Mucosa of stomach (tissue), 1 donor: ENCODE measurements around the gene FILIP1L.

Experiments used
- H3K27me3 ChIP-seq: one replicate; pipeline ENCODE4 v1.7.0; 2013; ENCODE audit warnings: mild to moderate bottlenecking, low read length; ENCODE audit not compliant: control insufficient read depth, insufficient read depth
- H3K36me3 ChIP-seq: one replicate; pipeline ENCODE4 v1.7.0; 2013; ENCODE audit warnings: low read length; ENCODE audit not compliant: control insufficient read depth, insufficient read depth
- H3K4me1 ChIP-seq: one replicate; pipeline ENCODE4 v1.7.0; 2013; ENCODE audit warnings: mild to moderate bottlenecking, low read length; ENCODE audit not compliant: control insufficient read depth, insufficient read depth
- H3K4me3 ChIP-seq: one replicate; pipeline ENCODE4 v1.7.0; 2013; ENCODE audit warnings: low read length
- H3K9ac ChIP-seq: one replicate; pipeline ENCODE4 v1.7.0; 2013; ENCODE audit warnings: mild to moderate bottlenecking, low read length, moderate library complexity
- H3K9me3 ChIP-seq: one replicate; pipeline ENCODE4 v1.7.0; 2013; ENCODE audit warnings: mild to moderate bottlenecking, low read length, moderate library complexity; ENCODE audit not compliant: control insufficient read depth
- donor health status: Pancreatic carcinoma.

Gene FILIP1L

GRCh38 chr3:99863588-99863987 lies 250.7 kb downstream of the FILIP1L start:
- Histone ChIP-seq H3K4me1 (peaks cover 6% of the 10 kb centered on the region), H3K9ac (no peak overlapping the region), H3K4me3 (no peak overlapping the region), H3K9me3 (no peaks in the 10 kb centered on the region), H3K27me3 (no peaks in the 10 kb centered on the region), H3K36me3 (no peaks in the 10 kb centered on the region)

GRCh38 chr3:99863002-99863401 lies 251.3 kb downstream of the FILIP1L start:
- H3K4me1 ChIP-seq: peaks cover 6% of the 10 kb centered on the region
- no peaks in the 10 kb centered on the region for H3K27me3 ChIP-seq
- H3K9me3 ChIP-seq: no peaks in the 10 kb centered on the region
- H3K9ac ChIP-seq: no peak overlapping the region
- H3K36me3 ChIP-seq: no peaks in the 10 kb centered on the region
- no peak overlapping the region for H3K4me3 ChIP-seq

GRCh38 chr3:99862208-99862607 lies 252.1 kb downstream of the FILIP1L start:
- no peaks in the 10 kb centered on the region for H3K9me3 ChIP-seq

GRCh38 chr3:99861216-99861615 lies 253.1 kb downstream of the FILIP1L start:
- Histone ChIP-seq H3K9ac (no peak overlapping the region), H3K4me1 (peaks cover 6% of the 10 kb centered on the region), H3K36me3 (no peaks in the 10 kb centered on the region), H3K4me3 (no peak overlapping the region), H3K27me3 (no peaks in the 10 kb centered on the region), H3K9me3 (no peaks in the 10 kb centered on the region)

More at GRCh38 chr3:99862208-99862607, 252.1 kb downstream of the FILIP1L start:
- Histone ChIP-seq H3K27me3 (no peaks in the 10 kb centered on the region), H3K36me3 (no peaks in the 10 kb centered on the region), H3K4me1 (peaks cover 6% of the 10 kb centered on the region), H3K9ac (no peak overlapping the region), H3K4me3 (no peak overlapping the region)

GRCh38 chr3:99859825-99860224 lies 254.5 kb downstream of the FILIP1L start:
- Histone ChIP-seq H3K9ac (no peak overlapping the region), H3K36me3 (no peaks in the 10 kb centered on the region)

GRCh38 chr3:99858469-99858868 lies 255.8 kb downstream of the FILIP1L start:
- H3K9ac ChIP-seq: no peak overlapping the region
- H3K4me1 ChIP-seq: peaks cover 6% of the 10 kb centered on the region
- no peaks in the 10 kb centered on the region for H3K36me3 ChIP-seq
- no peaks in the 10 kb centered on the region for H3K27me3 ChIP-seq
- H3K9me3 ChIP-seq: no peaks in the 10 kb centered on the region
- H3K4me3 ChIP-seq: no peak overlapping the region

More at GRCh38 chr3:99859825-99860224, 254.5 kb downstream of the FILIP1L start:
- H3K27me3 ChIP-seq: no peaks in the 10 kb centered on the region
- H3K4me3 ChIP-seq: no peak overlapping the region
- no peaks in the 10 kb centered on the region for H3K9me3 ChIP-seq
- H3K4me1 ChIP-seq: peaks cover 6% of the 10 kb centered on the region

- Histone ChIP-seq H3K9ac (no peak overlapping the region), H3K9me3 (no peaks in the 10 kb centered on the region), H3K4me1 (peaks cover 6% of the 10 kb centered on the region), H3K4me3 (no peak overlapping the region), H3K36me3 (no peaks in the 10 kb centered on the region), H3K27me3 (no peaks in the 10 kb centered on the region)
These were observed 257.0 kb downstream of the FILIP1L start for GRCh38 chr3:99857278-99857677.

GRCh38 chr3:99856437-99857220 lies 257.7 kb downstream of the FILIP1L start:
- no peaks in the 10 kb centered on the region for H3K27me3 ChIP-seq
- H3K9ac ChIP-seq: no peak overlapping the region
- no peaks in the 10 kb centered on the region for H3K9me3 ChIP-seq
- H3K4me3 ChIP-seq: no peak overlapping the region
- H3K4me1 ChIP-seq: peaks cover 6% of the 10 kb centered on the region
- H3K36me3 ChIP-seq: no peaks in the 10 kb centered on the region

GRCh38 chr3:99855900-99856299 lies 258.4 kb downstream of the FILIP1L start:
- no peaks in the 10 kb centered on the region for H3K36me3 ChIP-seq
- no peak overlapping the region for H3K4me3 ChIP-seq
- H3K27me3 ChIP-seq: no peaks in the 10 kb centered on the region
- peaks cover 6% of the 10 kb centered on the region for H3K4me1 ChIP-seq
- no peak overlapping the region for H3K9ac ChIP-seq
- no peaks in the 10 kb centered on the region for H3K9me3 ChIP-seq

- no peaks in the 10 kb centered on the region for H3K4me1 ChIP-seq
These were observed 259.5 kb downstream of the FILIP1L start for GRCh38 chr3:99854756-99855298.

GRCh38 chr3:99852851-99853250 lies 261.4 kb downstream of the FILIP1L start:
- H3K4me1 ChIP-seq: peaks cover 4% of the 10 kb centered on the region
- peaks cover 3% of the 10 kb centered on the region for H3K36me3 ChIP-seq

More at GRCh38 chr3:99854756-99855298, 259.5 kb downstream of the FILIP1L start:
- Histone ChIP-seq H3K4me3 (no peak overlapping the region), H3K9me3 (no peaks in the 10 kb centered on the region), H3K9ac (no peak overlapping the region), H3K36me3 (peaks cover 3% of the 10 kb centered on the region), H3K27me3 (no peaks in the 10 kb centered on the region)

GRCh38 chr3:99851955-99852354 lies 262.3 kb downstream of the FILIP1L start:
- Histone ChIP-seq H3K27me3 (no peaks in the 10 kb centered on the region), H3K9ac (no peak overlapping the region), H3K4me3 (no peak overlapping the region), H3K36me3 (peaks cover 3% of the 10 kb centered on the region), H3K4me1 (peaks cover 4% of the 10 kb centered on the region), H3K9me3 (no peaks in the 10 kb centered on the region)

More at GRCh38 chr3:99852851-99853250, 261.4 kb downstream of the FILIP1L start:
- Histone ChIP-seq H3K4me3 (no peak overlapping the region), H3K27me3 (no peaks in the 10 kb centered on the region), H3K9ac (no peak overlapping the region), H3K9me3 (no peaks in the 10 kb centered on the region)
